GM13976 (cell line): ENCODE measurements around the gene AIFM1.

Source experiments
- DNase-seq: peaks from one replicate; pipeline ENCODE4 v3.0.0; 2012; ENCODE audit warnings: low spot score
- in situ Hi-C: fragments of 300-500 bp; cut with MboI; formaldehyde crosslinking; loops from one replicate; pipeline ENCODE4 v1.12.0; 2022; ENCODE audit warnings: low sequenced_read_pairs, mixed read lengths, inconsistent platforms; ENCODE audit not compliant: unreplicated experiment
- TF ChIP-seq, protein P1 (sequence below): IDR thresholded peaks from 2 replicates; pipeline ENCODE4 v1.5.1; 2012; ENCODE audit warnings: borderline replicate concordance, mild to moderate bottlenecking; ENCODE audit not compliant: insufficient read depth; ENCODE audit errors: extremely low read depth, missing control alignments, control extremely low read depth

The AIFM1 gene

DNA sequence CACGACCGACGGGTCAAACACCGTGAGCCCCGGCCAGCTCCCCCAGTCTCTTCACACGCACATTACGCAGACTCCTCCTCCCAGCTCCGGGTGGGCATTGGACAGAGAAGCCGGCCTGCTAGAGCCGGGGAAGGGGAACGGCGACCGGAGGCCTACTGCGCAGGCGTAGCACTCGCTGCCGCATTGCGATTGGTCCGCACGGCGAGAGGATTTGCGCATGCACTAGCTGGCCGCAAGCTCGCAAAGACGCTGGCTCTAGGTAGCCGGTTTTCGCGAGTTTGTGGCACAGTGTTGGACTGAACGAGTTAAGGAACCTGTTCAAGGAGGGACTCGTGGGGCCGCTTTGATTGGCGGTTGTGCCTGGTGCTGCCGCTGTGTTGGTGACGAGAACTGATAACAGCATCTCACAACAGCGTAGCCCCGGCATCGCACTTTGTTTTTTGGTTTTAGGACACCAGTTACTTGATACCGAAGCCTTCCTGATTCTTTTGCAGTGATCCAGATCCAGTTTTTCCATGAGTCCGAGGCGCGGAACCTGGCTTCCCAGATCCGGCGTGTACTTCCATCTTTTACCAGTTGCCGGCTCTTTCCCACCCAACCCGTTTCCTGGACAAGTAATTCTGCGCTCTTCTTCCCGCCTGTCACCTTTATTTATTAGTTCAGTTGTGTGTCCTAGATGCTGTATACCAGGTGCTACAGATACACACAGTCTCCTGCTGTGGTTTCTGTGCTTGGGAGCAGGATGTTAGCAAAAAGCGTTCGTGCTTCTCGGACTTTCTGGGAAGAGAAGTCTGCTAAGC, at the start of gene AIFM1:
Gene AIFM1 (minus strand): TSS at position 139 of the 800 bp plus-strand sequence. CDS start 185 bp downstream, outside the sequence.
- TF ChIP-seq, protein P1, sequence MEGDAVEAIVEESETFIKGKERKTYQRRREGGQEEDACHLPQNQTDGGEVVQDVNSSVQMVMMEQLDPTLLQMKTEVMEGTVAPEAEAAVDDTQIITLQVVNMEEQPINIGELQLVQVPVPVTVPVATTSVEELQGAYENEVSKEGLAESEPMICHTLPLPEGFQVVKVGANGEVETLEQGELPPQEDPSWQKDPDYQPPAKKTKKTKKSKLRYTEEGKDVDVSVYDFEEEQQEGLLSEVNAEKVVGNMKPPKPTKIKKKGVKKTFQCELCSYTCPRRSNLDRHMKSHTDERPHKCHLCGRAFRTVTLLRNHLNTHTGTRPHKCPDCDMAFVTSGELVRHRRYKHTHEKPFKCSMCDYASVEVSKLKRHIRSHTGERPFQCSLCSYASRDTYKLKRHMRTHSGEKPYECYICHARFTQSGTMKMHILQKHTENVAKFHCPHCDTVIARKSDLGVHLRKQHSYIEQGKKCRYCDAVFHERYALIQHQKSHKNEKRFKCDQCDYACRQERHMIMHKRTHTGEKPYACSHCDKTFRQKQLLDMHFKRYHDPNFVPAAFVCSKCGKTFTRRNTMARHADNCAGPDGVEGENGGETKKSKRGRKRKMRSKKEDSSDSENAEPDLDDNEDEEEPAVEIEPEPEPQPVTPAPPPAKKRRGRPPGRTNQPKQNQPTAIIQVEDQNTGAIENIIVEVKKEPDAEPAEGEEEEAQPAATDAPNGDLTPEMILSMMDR = no peak
- peak; percentile 86 for DNase-seq

DNA sequence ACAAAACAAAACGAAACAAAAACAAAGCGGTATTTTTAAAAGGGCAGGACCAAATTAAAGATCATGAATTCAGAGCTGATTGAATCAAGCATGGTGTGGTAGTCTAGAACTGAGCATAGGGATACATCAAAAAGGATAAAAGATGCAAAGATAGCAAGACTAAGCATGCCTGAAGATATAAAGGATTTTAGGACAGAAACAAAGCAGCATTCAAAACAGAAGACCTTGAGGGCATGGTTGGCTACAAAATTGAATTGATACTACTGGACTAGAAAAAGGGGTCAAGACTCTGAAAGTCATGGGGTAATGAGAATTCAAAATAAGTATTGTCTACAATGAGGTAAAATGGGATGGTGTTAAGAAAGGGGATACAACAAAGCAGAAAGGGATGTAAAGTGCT, 47.7 kb upstream of the AIFM1 start:
- no peak for DNase-seq
- in situ Hi-C loops = no loop called here
- TF ChIP-seq, protein P1 = no peak

More for the DNA sequence above, at the start of gene AIFM1:
- in situ Hi-C loops = no loop called here

DNA sequence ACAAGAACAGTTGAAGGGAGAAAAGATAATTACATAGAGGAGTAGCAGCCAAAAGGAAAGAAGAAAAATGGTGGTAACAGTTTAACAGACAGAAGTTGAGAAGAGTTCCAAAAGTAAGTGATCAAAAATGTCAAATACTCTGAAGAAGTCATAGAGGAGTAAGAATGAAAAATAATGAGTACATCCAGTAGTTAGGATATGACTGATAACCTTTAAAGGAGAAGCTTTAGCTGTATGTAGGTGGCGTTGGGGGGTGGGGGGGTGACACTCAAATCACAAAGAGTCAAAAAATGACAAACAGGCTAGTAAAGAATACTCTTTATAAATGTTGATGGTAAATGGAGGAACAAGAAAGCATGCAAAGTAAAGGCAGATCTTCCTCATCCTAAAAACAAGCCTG, 46.7 kb upstream of the AIFM1 start:
- DNase-seq = no peak
- TF ChIP-seq, protein P1 = no peak
- in situ Hi-C loops = no loop called here

DNA sequence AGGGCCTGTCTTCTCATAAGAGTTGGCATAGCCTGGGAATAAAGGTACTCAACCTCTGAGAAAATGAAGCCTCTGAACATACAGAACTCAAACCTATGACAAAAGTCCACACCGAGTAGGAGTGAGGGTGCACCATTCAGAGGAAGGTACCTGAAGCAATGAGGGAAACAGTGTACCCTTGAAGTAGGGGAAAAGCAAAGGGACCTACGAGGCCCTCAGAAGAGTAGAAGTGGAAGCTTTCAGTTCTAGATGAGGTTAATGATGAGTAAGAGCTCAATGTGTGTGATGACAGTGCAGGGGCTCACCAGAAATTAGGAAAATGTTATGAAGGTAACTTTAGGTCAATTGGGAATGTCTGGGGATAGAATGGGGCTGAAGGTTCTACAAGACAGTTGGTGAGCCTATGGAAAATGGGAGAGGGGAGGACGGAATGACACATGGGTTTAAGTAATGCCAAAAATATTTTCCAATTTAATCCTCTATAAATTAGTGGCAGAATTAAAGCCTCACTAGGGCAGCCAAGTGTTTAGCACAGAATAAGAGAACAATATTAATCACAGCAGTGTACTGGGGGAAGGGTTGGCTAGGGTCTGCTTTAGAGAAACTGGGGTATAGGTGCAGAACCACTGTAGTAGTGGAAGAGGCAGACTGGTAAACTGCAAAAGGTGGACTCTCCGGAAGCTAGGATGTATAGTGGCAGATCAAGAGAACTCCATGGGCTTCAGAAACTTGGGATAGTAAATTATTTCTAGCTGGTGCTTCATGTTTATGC, 46.0 kb upstream of the AIFM1 start:
- DNase-seq = no peak
- TF ChIP-seq, protein P1 = no peak
- in situ Hi-C loops = no loop called here

DNA sequence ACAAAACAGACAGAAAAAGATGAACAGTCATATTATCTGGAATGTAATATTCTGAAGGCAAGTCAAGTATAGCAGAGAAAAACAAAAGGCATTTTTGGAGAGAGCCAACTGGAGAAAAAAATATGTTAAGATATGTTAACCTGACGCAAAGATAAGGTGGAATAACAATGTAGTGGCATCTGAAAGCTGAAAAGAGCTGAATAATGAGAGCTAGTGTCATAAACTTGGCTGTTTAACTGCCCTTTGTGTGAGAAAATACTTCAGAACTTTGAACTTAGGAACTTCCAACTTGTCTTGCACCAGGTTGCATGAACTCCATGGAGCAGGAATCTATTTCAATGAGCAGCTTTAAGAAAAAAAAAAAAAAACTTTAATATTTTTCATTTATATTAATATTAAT, 39.0 kb upstream of the AIFM1 start:
- in situ Hi-C loops = no loop called here
- no peak for DNase-seq

DNA sequence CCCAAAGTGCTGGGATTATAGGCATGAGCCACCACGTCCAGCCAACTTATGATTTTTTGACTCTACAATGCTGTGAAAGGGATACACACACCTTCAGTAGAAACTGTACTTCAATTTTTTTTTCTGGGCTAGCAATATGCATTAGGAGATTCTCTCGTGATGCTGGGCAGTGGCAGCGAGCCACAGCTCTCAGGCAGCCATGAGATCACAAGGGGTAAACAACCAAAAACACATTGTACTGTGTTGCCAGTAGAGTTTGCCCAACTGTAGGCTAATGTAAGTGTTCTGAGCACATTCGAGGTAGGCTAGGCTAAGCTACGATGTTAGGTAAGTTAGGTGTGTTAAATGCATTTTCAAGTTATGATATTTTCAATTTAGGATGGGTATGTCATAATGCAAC, 31.8 kb upstream of the AIFM1 start:
- in situ Hi-C loops = loop anchor here (10.0 to 25.0 kb wide), 2 partner anchors 123 to 585 kb away; no protein-coding TSS in a partner anchor
- DNase-seq = no peak
- TF ChIP-seq, protein P1 = no peak

More for the DNA sequence above, 39.0 kb upstream of the AIFM1 start:
- TF ChIP-seq, protein P1 = no peak
